ENCODE results near the gene TNK2.

DNA sequence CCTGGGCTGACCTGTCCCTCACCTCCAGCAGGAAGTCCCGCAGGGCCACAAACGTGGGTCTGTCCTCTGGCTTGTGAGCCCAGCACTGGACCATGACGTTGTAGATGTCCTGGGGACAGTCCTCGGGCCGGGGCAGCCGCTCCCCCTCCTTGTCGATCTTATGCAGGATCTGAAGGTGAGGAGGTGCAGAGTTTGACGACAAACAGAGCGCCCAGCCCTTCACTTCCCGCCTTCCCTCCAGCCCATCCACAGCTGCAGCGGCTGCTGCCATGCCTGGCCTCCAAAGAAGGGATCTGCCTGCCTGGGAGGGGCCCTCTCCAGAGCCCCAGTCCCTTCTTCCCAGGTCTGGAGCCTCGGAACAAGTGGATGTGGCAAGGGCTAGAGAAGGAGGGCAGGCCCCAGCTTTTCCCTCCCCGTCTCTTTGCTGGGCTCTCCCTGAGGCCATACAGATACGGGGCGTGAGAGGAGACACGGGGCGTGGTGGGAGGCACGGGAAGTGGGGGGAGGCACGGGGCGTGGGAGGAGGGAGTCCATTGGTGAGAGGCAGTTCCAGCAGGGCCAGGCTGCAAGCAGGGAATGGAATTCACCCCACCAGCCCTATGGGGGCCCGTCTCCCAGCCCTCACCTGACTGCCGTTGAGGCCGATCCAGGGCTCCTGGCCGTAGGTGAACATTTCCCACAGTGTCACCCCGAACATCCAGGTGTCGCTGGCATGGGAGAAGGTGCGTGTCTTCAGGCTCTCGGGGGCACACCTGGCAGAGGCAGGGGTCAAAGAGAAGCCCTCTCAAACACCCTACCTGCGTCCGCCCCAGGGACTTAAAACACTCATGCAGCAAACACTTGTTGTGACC, 29.7 kb downstream of the TNK2 start:
- TF ChIP-seq CTCF (IDR thresholded peaks at IDR 0.05) (no peak), POLR2A (IDR thresholded peaks at IDR 0.05) (no peak)

Measured in thyroid gland (tissue), 4 donors.